Neural cell (in vitro differentiated cells): Measurements from ENCODE around the gene MKNK1. TPM values are rescaled to one million over a fixed set of nuclear protein-coding genes. Genes with fewer than 3 reads are reported as not detected.

Experiments
- H2AFZ ChIP-seq: fragments of 200-600, 300-800 bp; sonication (generic), shearing (Covaris generic); 2 replicates; pipeline ENCODE4 v1.6.0; 2014; ENCODE audit warnings: low read depth, mild to moderate bottlenecking, antibody characterized with exemption, low read length, moderate library complexity
- H3F3A ChIP-seq: fragments of 200-600 bp; shearing (Covaris generic); 2 replicates; pipeline ENCODE4 v1.6.1; 2016; ENCODE audit warnings: mild to moderate bottlenecking, moderate library complexity, mixed read lengths, antibody characterized with exemption, low read length; ENCODE audit not compliant: insufficient read depth, poor library complexity, severe bottlenecking
- H3K27ac ChIP-seq: fragments of 200-600, 300-800 bp; sonication (generic), shearing (Covaris generic); 2 replicates; pipeline ENCODE4 v1.5.1; 2014; ENCODE audit warnings: mild to moderate bottlenecking, low read length, moderate library complexity
- H3K27me3 ChIP-seq: fragments of 300-800, 200-600 bp; sonication (generic), shearing (Covaris generic); 2 replicates; pipeline ENCODE4 v1.6.0; 2014; ENCODE audit warnings: mild to moderate bottlenecking, low read depth, low read length, moderate library complexity; ENCODE audit not compliant: insufficient read depth
- H3K36me3 ChIP-seq: fragments of 300-800, 200-600 bp; sonication (generic), shearing (Covaris generic); 2 replicates; pipeline ENCODE4 v1.5.1; 2014; ENCODE audit warnings: mild to moderate bottlenecking, antibody characterized with exemption, low read length, moderate library complexity; ENCODE audit not compliant: insufficient read depth
- H3K4me2 ChIP-seq: fragments of 300-800, 200-600 bp; sonication (generic), shearing (Covaris generic); 2 replicates; pipeline ENCODE4 v1.6.0; 2014; ENCODE audit warnings: mild to moderate bottlenecking, low read length
- H3K4me3 ChIP-seq: fragments of 300-800, 200-600 bp; sonication (generic), shearing (Covaris generic); 2 replicates; pipeline ENCODE4 v1.5.1; 2014; ENCODE audit warnings: mild to moderate bottlenecking, low read length, moderate library complexity
- H3K79me2 ChIP-seq: fragments of 200-600 bp; shearing (Covaris generic); replicated peaks from 2 replicates; pipeline ENCODE4 v1.6.0; 2014; ENCODE audit warnings: mild to moderate bottlenecking, low read length, moderate library complexity; ENCODE audit not compliant: insufficient read depth
- H3K9ac ChIP-seq: fragments of 300-800, 200-600 bp; sonication (generic), shearing (Covaris generic); 2 replicates; pipeline ENCODE4 v1.6.1; 2016; ENCODE audit warnings: mild to moderate bottlenecking, low read length, mixed read lengths
- H3K9me2 ChIP-seq: fragments of 200-600 bp; shearing (Covaris generic); 2 replicates; pipeline ENCODE4 v1.6.1; 2016; ENCODE audit warnings: mild to moderate bottlenecking, low read length, mixed read lengths; ENCODE audit not compliant: insufficient read depth
- H3K9me3 ChIP-seq: fragments of 200-600, 300-800 bp; sonication (generic), shearing (Covaris generic); 2 replicates; pipeline ENCODE4 v1.6.1; 2016; ENCODE audit warnings: mild to moderate bottlenecking, mixed run types, low read length, moderate library complexity, mixed read lengths
- H4K20me1 ChIP-seq: fragments of 200-600 bp; shearing (Covaris generic); 2 replicates; pipeline ENCODE4 v1.6.1; 2016; ENCODE audit warnings: mild to moderate bottlenecking, mixed run types; ENCODE audit not compliant: insufficient read depth
- CTCF ChIP-seq: fragments of 450-650 bp; IDR thresholded peaks from 2 replicates; pipeline ENCODE4 v1.5.1; 2014; ENCODE audit warnings: antibody characterized with exemption, mild to moderate bottlenecking, moderate library complexity; ENCODE audit not compliant: poor library complexity, severe bottlenecking
- EP300 ChIP-seq: fragments of 450-650 bp; conservative IDR thresholded peaks from 2 replicates; pipeline ENCODE4 v1.6.1; 2014; ENCODE audit warnings: antibody characterized with exemption, mild to moderate bottlenecking, moderate library complexity; ENCODE audit not compliant: poor library complexity, severe bottlenecking
- EZH2 ChIP-seq: fragments of 200-600, 300-800 bp; shearing (Covaris generic), sonication (generic); IDR thresholded peaks from 2 replicates; pipeline ENCODE4 v1.6.1; 2014; ENCODE audit warnings: antibody characterized with exemption, low read length, borderline replicate concordance, mild to moderate bottlenecking; ENCODE audit not compliant: insufficient read depth, poor library complexity, severe bottlenecking
- MXI1 ChIP-seq: fragments of 450-650 bp; conservative IDR thresholded peaks from 2 replicates; pipeline ENCODE4 v1.6.1; 2014; ENCODE audit warnings: antibody characterized with exemption, mild to moderate bottlenecking; ENCODE audit not compliant: poor library complexity, severe bottlenecking
- POLR2AphosphoS5 ChIP-seq: IDR thresholded peaks from 2 replicates; pipeline ENCODE4 v1.6.1; 2012
- RAD21 ChIP-seq: fragments of 450-650 bp; conservative IDR thresholded peaks from 2 replicates; pipeline ENCODE4 v1.6.1; 2014; ENCODE audit warnings: antibody characterized with exemption, mild to moderate bottlenecking, moderate library complexity
- REST ChIP-seq: IDR thresholded peaks from 2 replicates; pipeline ENCODE4 v1.6.1; 2012; ENCODE audit warnings: borderline replicate concordance
- SMC3 ChIP-seq: fragments of 450-650 bp; conservative IDR thresholded peaks from 2 replicates; pipeline ENCODE4 v1.6.1; 2014; ENCODE audit warnings: antibody characterized with exemption, mild to moderate bottlenecking, moderate library complexity; ENCODE audit not compliant: poor library complexity
- TAF1 ChIP-seq: IDR thresholded peaks from 2 replicates; pipeline ENCODE4 v1.6.1; 2012; ENCODE audit warnings: low read depth
- polyA plus RNA-seq: library from polyadenylated mRNA; depleted of rRNA; stranded (reverse); fragments of >200 nt; gene quantifications from 2 replicates; pipeline ENCODE4 v1.2.3, GENCODE V29; 2014

Gene MKNK1
- polyA plus RNA-seq, 1 donor from 2014 or later = 9.6 TPM

GRCh38 chr1:46556822-46557221, 47.2 kb downstream of the MKNK1 start:
- Histone ChIP-seq H3K27ac (peak overlapping the region; percentile 94), H3F3A (no peaks in the 10 kb centered on the region), H2AFZ (no peak overlapping the region)

GRCh38 chr1:46555826-46556619, 48.0 kb downstream of the MKNK1 start:
- no peaks in the 10 kb centered on the region for H3K9me3 ChIP-seq
- H3K27me3 ChIP-seq = no peaks in the 10 kb centered on the region
- no peak overlapping the region for H3K9ac ChIP-seq
- H3K79me2 ChIP-seq = no peaks in the 10 kb centered on the region
- no peaks in the 10 kb centered on the region for H3F3A ChIP-seq
- no peaks in the 10 kb centered on the region for H3K9me2 ChIP-seq
- no peak overlapping the region for H3K4me2 ChIP-seq
- no peak overlapping the region for H3K4me3 ChIP-seq
- no peaks in the 10 kb centered on the region for H4K20me1 ChIP-seq
- no peak overlapping the region for H2AFZ ChIP-seq
- peak overlapping the region; percentile 94 for H3K27ac ChIP-seq
- no peaks in the 10 kb centered on the region for H3K36me3 ChIP-seq
- TF ChIP-seq TAF1 (no peak), CTCF (no peak), RAD21 (no peak), EP300 (no peak), POLR2AphosphoS5 (no peak), EZH2 (no peak), SMC3 (no peak)

More at GRCh38 chr1:46556822-46557221, 47.2 kb downstream of the MKNK1 start:
- no peak overlapping the region for H3K4me3 ChIP-seq
- no peak overlapping the region for H3K4me2 ChIP-seq
- no peaks in the 10 kb centered on the region for H3K9me2 ChIP-seq
- no peaks in the 10 kb centered on the region for H3K9me3 ChIP-seq
- no peak overlapping the region for H3K9ac ChIP-seq
- H3K79me2 ChIP-seq = no peaks in the 10 kb centered on the region
- H3K36me3 ChIP-seq = no peaks in the 10 kb centered on the region
- no peak for TF ChIP-seq SMC3
- no peak for TF ChIP-seq RAD21
- TF ChIP-seq MXI1 = no peak
- TF ChIP-seq POLR2AphosphoS5 = no peak
- TF ChIP-seq REST = no peak
- no peak for TF ChIP-seq EZH2
- TF ChIP-seq EP300 = no peak
- no peak for TF ChIP-seq CTCF
- TF ChIP-seq TAF1 = no peak
- H3K27me3 ChIP-seq = no peaks in the 10 kb centered on the region
- H4K20me1 ChIP-seq = no peaks in the 10 kb centered on the region
